Brain microvascular endothelial cell (primary cell): ENCODE measurements around the gene SHISA7.

Source experiments
- DNase-seq: peaks from one replicate; pipeline ENCODE4 v3.0.0-alpha.2; 2020
- H3K27ac ChIP-seq: fragments of 250-450 bp; sonication (Bioruptor Pico); 2 replicates; pipeline ENCODE4 v1.5.1; 2020; ENCODE audit warnings: mild to moderate bottlenecking, moderate library complexity
- H3K27me3 ChIP-seq: fragments of 250-450 bp; sonication (Bioruptor Pico); replicated peaks from 2 replicates; pipeline ENCODE4 v1.5.1; 2020; ENCODE audit warnings: mild to moderate bottlenecking
- H3K36me3 ChIP-seq: fragments of 250-450 bp; sonication (Bioruptor Pico); replicated peaks from 2 replicates; pipeline ENCODE4 v1.5.1; 2020; ENCODE audit warnings: mild to moderate bottlenecking
- H3K4me3 ChIP-seq: 2 replicates; pipeline ENCODE4 v1.5.1; 2011; ENCODE audit warnings: low read depth, mild to moderate bottlenecking, control low read depth, low read length, moderate library complexity
- in situ Hi-C: cut with HindIII; loops from 2 replicates; pipeline ENCODE4 v1.10.0; 2017; ENCODE audit warnings: low sequenced_read_pairs, low pct_ligation_motif_present
- TF ChIP-seq, protein P1 (sequence below): IDR thresholded peaks from 2 replicates; pipeline ENCODE4 v1.5.1; 2011; ENCODE audit warnings: low read depth, mild to moderate bottlenecking, moderate library complexity, low read length, control low read depth, inconsistent platforms; ENCODE audit errors: missing control alignments

SHISA7 gene

DNA sequence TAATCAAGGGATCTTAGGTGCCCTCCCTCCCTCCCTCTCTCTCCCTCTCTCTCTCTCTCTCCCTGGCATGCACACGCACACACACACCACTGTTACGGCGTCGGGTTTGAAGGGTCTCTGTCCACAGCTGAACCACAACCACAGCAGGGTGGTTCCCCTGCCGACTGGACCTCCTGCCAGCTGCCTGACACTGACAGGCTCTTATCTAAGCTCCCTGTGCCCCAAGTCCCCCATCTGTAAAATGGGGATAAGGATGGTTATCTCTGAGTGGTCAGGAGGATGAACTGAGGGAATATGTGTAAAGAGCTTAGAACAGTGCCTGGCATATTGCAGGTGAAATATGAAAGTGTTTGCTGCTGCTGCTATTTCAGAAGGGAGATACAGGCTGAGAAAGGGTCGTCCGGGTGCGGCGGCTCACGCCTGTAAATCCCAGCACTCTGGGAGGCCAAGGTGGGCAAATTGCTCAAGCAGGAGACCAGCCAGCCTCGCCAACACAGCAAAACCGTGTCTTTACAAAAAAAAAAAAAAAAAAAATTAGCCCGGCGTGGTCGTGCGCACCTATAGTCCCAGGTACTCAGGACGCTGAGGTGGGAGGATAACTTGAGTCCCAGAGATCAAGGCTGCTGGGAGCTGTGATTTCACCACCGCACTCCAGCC is 852 bp upstream of the SHISA7 start:
- no peaks in the 10 kb centered on the region for H3K36me3 ChIP-seq
- TF ChIP-seq, protein P1, sequence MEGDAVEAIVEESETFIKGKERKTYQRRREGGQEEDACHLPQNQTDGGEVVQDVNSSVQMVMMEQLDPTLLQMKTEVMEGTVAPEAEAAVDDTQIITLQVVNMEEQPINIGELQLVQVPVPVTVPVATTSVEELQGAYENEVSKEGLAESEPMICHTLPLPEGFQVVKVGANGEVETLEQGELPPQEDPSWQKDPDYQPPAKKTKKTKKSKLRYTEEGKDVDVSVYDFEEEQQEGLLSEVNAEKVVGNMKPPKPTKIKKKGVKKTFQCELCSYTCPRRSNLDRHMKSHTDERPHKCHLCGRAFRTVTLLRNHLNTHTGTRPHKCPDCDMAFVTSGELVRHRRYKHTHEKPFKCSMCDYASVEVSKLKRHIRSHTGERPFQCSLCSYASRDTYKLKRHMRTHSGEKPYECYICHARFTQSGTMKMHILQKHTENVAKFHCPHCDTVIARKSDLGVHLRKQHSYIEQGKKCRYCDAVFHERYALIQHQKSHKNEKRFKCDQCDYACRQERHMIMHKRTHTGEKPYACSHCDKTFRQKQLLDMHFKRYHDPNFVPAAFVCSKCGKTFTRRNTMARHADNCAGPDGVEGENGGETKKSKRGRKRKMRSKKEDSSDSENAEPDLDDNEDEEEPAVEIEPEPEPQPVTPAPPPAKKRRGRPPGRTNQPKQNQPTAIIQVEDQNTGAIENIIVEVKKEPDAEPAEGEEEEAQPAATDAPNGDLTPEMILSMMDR = no peak
- H3K4me3 ChIP-seq = no peak overlapping the region
- no peak overlapping the region for H3K27ac ChIP-seq
- H3K27me3 ChIP-seq = peaks cover 42% of the 10 kb centered on the region
- in situ Hi-C loops = no loop called here
- no peak for DNase-seq

DNA sequence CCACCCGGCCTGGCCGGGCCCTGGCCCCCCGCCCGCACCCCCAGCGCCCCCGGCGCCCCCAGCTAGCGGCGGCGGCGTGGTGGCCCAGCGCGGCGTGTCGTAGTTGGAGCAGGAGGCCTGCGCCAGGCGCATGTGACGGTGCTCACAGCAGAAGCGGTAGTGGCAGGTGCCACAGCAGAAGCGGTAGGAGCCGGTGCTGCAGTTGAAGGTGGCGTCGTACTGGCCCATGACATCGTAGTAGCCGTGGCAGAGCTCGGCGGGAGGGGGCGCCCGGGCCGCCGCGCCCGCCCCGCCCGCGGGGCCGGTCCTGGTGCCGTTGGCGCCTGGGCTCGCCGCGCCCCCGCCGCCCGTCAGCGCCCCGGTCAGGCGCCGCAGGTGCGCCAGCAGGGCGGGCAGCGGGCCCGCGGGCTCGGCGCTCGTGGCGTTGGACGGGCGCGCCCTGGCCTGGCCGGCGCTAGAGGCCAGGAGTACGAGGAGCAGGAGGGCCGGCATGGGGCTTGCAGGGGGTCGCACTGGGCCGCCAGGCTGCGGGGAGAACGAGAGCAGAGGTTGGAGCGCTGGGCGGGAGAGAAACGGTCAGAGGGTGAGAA is 633 bp downstream of the SHISA7 start:
- no peak overlapping the region for H3K4me3 ChIP-seq
- peaks cover 42% of the 10 kb centered on the region for H3K27me3 ChIP-seq
- no peak for DNase-seq
- H3K27ac ChIP-seq = no peak overlapping the region
- in situ Hi-C loops = no loop called here
- H3K36me3 ChIP-seq = no peaks in the 10 kb centered on the region
- TF ChIP-seq, protein P1 = no peak

DNA sequence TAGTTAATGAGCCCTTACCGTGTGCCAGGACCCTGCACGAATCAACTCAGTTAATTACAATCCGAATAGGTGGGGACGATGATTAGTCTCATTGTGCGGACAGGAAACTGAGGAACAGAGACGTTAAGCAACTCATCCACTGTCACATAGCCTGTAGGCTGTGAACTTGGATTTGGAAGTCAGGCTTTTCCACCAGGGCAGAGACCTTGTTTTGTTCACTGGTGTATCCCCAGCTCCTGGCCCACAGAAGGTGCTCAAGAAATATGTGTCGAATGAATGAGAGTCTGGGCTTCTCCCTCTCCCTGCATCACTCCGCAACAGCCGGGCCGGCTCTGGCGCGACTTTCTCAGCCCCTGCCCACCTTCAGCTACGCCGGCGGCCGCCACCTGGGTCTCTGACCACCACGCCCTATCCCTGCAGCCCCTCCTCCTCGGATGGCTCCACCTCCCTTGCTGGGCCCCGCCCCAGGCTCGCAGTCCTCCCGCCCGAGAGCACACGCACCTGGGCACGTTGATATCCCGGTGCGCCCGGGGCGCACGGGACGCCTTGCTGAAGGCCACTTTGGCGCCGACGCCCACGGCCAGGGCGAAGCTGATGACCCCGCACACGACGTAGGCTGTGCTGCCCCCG is 1.3 kb downstream of the SHISA7 start:
- H3K27me3 ChIP-seq = peaks cover 40% of the 10 kb centered on the region

DNA sequence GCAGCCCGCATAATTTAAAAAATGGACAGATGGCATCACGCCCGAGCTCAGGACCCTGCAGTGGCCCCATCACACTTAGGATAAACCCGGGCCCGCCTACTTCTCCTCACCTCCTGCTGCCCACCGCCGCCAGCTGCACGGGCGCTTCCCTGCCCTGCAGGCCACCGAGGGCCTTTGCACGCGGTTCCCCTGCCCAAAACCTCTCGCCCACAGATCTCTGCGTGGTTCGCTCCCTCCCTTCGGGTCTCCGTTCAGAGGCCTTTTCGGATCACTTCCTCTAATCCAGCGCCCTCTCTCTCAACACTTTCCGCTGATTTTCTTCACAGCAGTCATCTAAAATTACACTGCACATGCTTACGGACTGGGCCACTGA is 1.8 kb downstream of the SHISA7 start:
- TF ChIP-seq, protein P1 = no peak
- no peak overlapping the region for H3K4me3 ChIP-seq
- H3K27ac ChIP-seq = no peak overlapping the region
- H3K27me3 ChIP-seq = peaks cover 40% of the 10 kb centered on the region
- in situ Hi-C loops = no loop called here
- no peak for DNase-seq
- H3K36me3 ChIP-seq = no peaks in the 10 kb centered on the region

More for the DNA sequence above, 1.3 kb downstream of the SHISA7 start:
- Histone ChIP-seq H3K27ac (no peak overlapping the region), H3K4me3 (no peak overlapping the region), H3K36me3 (no peaks in the 10 kb centered on the region)
- TF ChIP-seq, protein P1 = no peak
- no peak for DNase-seq
- in situ Hi-C loops = no loop called here

DNA sequence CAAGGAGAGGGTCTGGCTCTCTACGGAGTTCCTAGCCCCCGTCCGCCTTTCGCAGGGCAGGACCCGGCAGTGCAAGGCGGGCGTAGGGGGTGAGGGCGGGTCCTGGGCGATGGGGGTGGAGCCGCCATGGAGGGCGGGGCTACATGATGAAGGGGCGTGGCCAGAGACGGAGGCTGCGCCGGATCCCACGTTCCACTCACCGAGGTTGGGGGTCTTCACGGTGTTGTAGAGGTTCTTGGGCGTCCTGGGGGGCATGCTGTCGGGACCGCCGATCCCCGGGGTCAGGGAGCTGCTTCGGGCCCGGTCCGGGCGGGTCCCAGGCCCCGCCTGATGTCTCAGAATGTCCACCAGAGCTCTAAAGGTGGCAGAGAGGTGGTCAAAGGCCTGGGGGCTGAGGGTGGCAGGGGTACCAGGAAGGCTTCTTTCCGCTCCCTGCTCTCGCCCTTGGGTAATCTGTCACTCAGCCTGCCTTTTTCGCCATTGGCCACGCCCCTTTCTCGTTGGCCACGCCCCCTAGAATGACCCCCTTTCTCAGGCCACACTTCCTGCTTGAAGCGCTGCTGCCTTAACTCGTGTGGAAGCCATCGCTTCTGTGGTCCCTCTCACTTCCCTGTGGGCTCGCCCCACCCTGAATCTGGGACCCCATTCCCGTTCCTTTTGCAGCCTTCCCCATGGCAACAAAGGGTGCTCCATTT is 2.5 kb downstream of the SHISA7 start:
- H3K4me3 ChIP-seq = no peak overlapping the region
- H3K27me3 ChIP-seq = peaks cover 40% of the 10 kb centered on the region
- in situ Hi-C loops = no loop called here
- H3K36me3 ChIP-seq = no peaks in the 10 kb centered on the region
- TF ChIP-seq, protein P1 = no peak
- H3K27ac ChIP-seq = no peak overlapping the region
- DNase-seq = no peak
